Activated naive CD4-positive, alpha-beta T cell treated with anti-CD3 and anti-CD28 coated beads, Interleukin-2, amount 50 U/mL, for 72 hours (primary cell): ENCODE results near the gene TUBB8B. TPM values are rescaled to one million over a fixed set of nuclear protein-coding genes. Genes with fewer than 3 reads are reported as not detected.
A peak's percentile ranks its signal among the peaks of the same experiment; 100 is the strongest.
"Not testable (repeated sequence)": the region's sequence is repeated elsewhere in the genome, so short reads cannot be mapped to it uniquely, and the experiment has no call there.

Experiments used
- ATAC-seq, 2 donors: fragments of 150-1000 bp; cut with Tn5 transposase; 2 replicates each; pipeline ENCODE4 v1.10.0; 2021; ENCODE audit warnings: mild to moderate bottlenecking in 2 of 2, moderate library complexity in 2 of 2
- DNase-seq, 2 donors: peaks; one replicate each; pipeline ENCODE4 v3.0.0; 2021 to 2022; ENCODE audit warnings: low spot score in 2 of 2
- H3K27ac Mint-ChIP-seq, 2 donors: one replicate each; pipeline ENCODE4 v1.8.0; 2022; ENCODE audit warnings: mild to moderate bottlenecking in 2 of 2, mixed read lengths in 2 of 2
- H3K36me3 Mint-ChIP-seq, 2 donors: one replicate each; pipeline ENCODE4 v1.8.0; 2022; ENCODE audit warnings: mixed read lengths in 2 of 2
- H3K9me3 Mint-ChIP-seq, 2 donors: one replicate each; pipeline ENCODE4 v1.8.0; 2022; ENCODE audit warnings: mixed read lengths in 2 of 2
- total RNA-seq, 2 donors: library from RNA; stranded (reverse); gene quantifications; one replicate each; pipeline ENCODE4 v1.2.3, GENCODE V29; 2022

TUBB8B gene
- total RNA-seq = not detected

GRCh38 chr18:49176-49665 lies at the start of gene TUBB8B:
TSS of gene TUBB8B (minus strand) at chr18:49615. CDS start at chr18:49557, 58 bp downstream.
- ATAC-seq, H3K36me3 Mint-ChIP-seq, H3K9me3 Mint-ChIP-seq, DNase-seq, H3K27ac Mint-ChIP-seq: not testable (repeated sequence)

- not testable (repeated sequence) for H3K27ac Mint-ChIP-seq, H3K36me3 Mint-ChIP-seq, H3K9me3 Mint-ChIP-seq
- DNase-seq = peak; percentile 51 to 78
- peak; percentile 57 to 73 for ATAC-seq
These were observed 48.0 kb upstream of the TUBB8B start for GRCh38 chr18:97252-97914.

- not testable (repeated sequence) for ATAC-seq, H3K9me3 Mint-ChIP-seq, H3K27ac Mint-ChIP-seq, H3K36me3 Mint-ChIP-seq
- DNase-seq = peak; percentile 57 to 85
These were observed 47.3 kb upstream of the TUBB8B start for GRCh38 chr18:96767-97131.

GRCh38 chr18:96101-96766 lies 46.8 kb upstream of the TUBB8B start:
- DNase-seq, H3K27ac Mint-ChIP-seq, H3K9me3 Mint-ChIP-seq, H3K36me3 Mint-ChIP-seq: not testable (repeated sequence)
- peak; percentile 39 to 70 for ATAC-seq

- ATAC-seq, H3K36me3 Mint-ChIP-seq, H3K9me3 Mint-ChIP-seq, DNase-seq, H3K27ac Mint-ChIP-seq: not testable (repeated sequence)
These were observed 46.2 kb upstream of the TUBB8B start for GRCh38 chr18:95580-95979.

- ATAC-seq, DNase-seq, H3K36me3 Mint-ChIP-seq, H3K9me3 Mint-ChIP-seq, H3K27ac Mint-ChIP-seq: not testable (repeated sequence)
These were observed 44.5 kb upstream of the TUBB8B start for GRCh38 chr18:93897-94408.

DNA sequence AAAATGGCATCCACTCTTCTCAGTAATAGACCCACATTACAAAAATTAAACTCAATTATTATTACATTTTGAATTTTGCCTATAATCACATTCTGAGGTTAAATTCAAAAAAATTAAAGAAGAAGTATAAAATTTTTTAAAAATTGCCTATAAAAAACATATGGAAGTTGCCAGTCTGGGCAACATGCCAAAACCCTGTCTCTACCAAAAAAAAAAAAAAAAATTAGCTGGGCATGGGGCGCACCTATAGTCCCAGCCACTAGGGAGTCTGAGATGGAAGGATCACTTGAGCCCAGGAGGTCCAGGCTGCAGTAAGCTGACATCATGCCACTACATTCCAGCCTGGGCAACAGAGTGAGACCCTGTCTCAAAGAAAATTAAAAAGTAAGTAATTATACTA lies 42.1 kb upstream of the TUBB8B start:
- not testable (repeated sequence) for H3K36me3 Mint-ChIP-seq, DNase-seq, H3K27ac Mint-ChIP-seq, H3K9me3 Mint-ChIP-seq, ATAC-seq

DNA sequence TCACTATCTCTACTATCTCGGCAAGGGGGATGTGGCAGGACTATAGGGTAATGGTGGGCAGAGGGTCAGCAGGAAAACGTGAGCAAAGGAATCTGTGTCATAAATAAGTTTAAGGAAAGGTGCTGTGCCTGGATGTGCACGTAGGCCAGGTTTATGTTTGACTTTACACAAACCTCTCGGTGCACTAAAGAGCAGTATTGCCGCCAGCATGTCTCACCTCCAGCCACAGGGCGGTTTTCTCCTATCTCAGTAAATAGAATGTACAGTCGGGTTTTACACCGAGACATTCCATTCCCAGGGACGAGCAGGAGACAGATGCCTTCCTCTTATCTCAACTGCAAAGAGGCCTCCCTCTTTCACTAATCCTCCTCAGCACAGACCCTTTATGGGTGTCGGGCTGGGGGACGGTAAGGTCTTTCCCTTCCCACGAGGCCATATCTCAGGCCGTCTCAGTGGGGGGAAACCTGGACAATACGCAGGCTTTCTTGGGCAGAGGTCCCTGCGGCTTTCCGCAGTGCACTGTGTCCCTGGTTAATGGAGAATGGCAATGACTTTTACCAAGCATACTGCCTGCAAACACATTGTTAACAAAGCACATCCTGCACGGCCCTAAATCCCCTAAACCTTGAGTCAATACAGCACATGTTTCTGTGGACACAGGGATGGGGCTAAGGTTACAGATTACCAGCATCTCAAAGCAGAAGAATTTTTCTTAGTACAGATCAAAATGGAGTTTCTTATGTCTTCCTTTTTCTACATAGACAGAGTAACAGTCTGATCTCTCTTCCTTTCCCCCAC lies 41.2 kb upstream of the TUBB8B start:
- H3K36me3 Mint-ChIP-seq, H3K27ac Mint-ChIP-seq, DNase-seq, H3K9me3 Mint-ChIP-seq, ATAC-seq: not testable (repeated sequence)

DNA sequence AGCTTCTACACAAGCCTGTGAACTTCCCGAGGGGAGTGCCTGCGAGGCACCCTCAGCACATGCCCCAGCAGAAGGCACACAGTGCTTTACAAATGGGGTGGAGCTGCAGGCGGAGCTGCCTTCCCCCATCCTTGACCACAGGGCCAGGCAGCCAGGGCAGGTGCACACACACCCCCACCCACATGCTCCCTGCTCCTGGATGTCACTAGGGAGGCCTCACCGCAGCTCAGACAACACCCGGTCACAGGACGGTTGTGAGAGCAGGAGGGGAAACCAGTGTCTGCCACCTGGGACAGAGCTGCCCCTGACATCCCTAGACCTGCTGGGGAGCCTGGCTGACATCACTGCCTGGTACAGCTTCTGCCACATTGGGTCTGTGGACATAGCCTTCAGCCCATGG lies 39.7 kb upstream of the TUBB8B start:
- H3K27ac Mint-ChIP-seq, ATAC-seq, H3K36me3 Mint-ChIP-seq, DNase-seq, H3K9me3 Mint-ChIP-seq: not testable (repeated sequence)

GRCh38 chr18:84801-85200 lies 35.4 kb upstream of the TUBB8B start:
- H3K36me3 Mint-ChIP-seq, H3K9me3 Mint-ChIP-seq, ATAC-seq, H3K27ac Mint-ChIP-seq, DNase-seq: not testable (repeated sequence)

DNA sequence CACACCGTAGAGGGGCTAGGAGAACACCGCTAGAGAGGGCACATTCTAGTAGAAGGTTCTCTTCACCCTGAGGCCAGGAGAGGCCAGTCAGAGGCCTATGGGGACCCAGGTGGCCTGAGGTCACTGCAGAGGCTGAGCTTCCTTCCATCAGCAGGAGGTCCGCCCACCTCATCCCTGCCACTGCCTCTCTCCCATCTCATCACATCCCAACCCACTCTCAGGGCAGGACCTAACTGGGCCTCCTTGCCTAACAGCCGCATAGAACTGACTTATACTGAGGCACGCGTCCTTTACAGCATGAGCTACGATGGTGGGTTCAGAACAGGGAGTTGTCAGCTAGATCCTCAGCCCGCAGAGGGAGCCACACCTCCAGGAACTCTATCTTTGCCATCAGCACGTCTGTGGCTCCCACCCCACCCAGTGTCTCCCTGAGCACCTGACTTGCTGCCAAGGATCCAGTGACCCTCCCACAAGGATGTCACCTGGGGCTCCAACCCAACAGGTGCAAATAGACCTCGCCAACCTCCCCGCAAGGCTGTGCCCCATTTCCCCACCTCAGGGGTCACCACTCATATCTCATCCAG lies 33.3 kb upstream of the TUBB8B start:
- not testable (repeated sequence) for H3K9me3 Mint-ChIP-seq, DNase-seq, H3K36me3 Mint-ChIP-seq, ATAC-seq
- peak overlapping the region in 1 of 2 donors; percentile 72 for H3K27ac Mint-ChIP-seq

- peak overlapping the region in 1 of 2 donors; percentile 6 for H3K27ac Mint-ChIP-seq
- DNase-seq, ATAC-seq, H3K36me3 Mint-ChIP-seq, H3K9me3 Mint-ChIP-seq: not testable (repeated sequence)
These were observed 31.5 kb upstream of the TUBB8B start for GRCh38 chr18:80881-81280.

DNA sequence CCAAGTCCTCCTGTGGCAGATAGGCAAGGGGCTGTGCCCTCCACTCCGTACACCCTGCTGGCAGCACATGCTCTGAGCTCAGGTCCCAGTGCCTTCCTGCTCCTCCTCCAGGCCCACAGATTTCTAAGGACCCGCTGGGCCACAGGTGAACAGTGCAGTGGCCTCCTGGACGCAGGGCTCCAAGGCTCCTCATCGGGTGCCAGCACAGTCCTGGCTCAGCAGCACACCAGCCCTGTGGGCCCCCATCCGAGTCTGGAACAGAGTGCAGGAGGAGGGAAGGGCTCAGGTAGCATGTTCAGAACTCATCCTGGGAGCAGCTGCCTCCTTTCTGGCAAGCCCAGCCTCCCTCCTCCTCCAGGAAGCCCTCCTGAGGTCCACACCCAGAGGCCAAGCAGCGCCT lies 30.8 kb upstream of the TUBB8B start:
- H3K27ac Mint-ChIP-seq = not testable (repeated sequence)

GRCh38 chr18:75525-76160 lies 26.2 kb upstream of the TUBB8B start:
- DNase-seq, H3K9me3 Mint-ChIP-seq, H3K36me3 Mint-ChIP-seq, ATAC-seq, H3K27ac Mint-ChIP-seq: not testable (repeated sequence)

More for the DNA sequence above, 30.8 kb upstream of the TUBB8B start:
- not testable (repeated sequence) for H3K9me3 Mint-ChIP-seq, DNase-seq, H3K36me3 Mint-ChIP-seq, ATAC-seq

GRCh38 chr18:73181-73777 lies 23.9 kb upstream of the TUBB8B start:
- not testable (repeated sequence) for H3K27ac Mint-ChIP-seq, H3K36me3 Mint-ChIP-seq, DNase-seq, H3K9me3 Mint-ChIP-seq
- ATAC-seq = peak; percentile 16 to 61

GRCh38 chr18:67701-68100 lies 18.3 kb upstream of the TUBB8B start:
- not testable (repeated sequence) for H3K9me3 Mint-ChIP-seq, H3K27ac Mint-ChIP-seq, DNase-seq, H3K36me3 Mint-ChIP-seq
- peak; percentile 24 to 95 for ATAC-seq
